Raji (cell line): ENCODE data around the gene DSTN.

Experiments used
- POLR2A ChIP-seq: IDR thresholded peaks from 2 replicates; pipeline ENCODE4 v1.6.1; 2011; ENCODE audit warnings: low read depth, low read length, control low read depth; ENCODE audit not compliant: insufficient read depth

The DSTN gene

DNA sequence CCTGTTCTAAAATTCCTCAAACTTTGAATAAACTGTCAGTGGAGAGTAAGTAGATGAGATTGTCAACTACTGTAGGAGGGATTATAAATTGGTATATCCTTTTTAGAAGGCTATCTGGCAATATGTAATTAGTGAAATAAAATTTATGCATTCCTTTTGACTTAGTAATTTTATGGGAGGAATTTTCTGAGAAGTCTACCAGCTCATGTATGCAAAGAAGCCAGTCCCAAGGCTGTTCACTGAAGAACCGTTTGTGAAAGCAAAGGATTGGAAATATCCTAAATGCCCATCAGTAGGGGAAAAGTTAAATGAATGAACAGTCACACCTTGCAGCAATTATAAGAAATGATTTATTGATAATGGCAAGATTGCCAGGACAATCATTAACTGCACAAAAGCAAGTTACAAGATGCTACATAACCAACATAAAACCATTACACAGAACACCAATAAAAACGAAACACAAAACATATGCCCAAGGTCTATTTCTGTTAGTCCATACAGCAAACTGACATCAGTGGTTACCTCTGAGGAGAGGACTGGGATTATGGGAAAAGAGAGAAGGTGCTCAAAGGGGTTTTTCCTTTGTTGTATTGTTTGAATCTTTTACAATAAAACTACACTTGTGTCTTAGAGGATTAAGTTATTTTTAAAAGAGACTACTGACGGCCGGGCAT lies 4.6 kb upstream of the DSTN start:
- no peak for TF ChIP-seq POLR2A

DNA sequence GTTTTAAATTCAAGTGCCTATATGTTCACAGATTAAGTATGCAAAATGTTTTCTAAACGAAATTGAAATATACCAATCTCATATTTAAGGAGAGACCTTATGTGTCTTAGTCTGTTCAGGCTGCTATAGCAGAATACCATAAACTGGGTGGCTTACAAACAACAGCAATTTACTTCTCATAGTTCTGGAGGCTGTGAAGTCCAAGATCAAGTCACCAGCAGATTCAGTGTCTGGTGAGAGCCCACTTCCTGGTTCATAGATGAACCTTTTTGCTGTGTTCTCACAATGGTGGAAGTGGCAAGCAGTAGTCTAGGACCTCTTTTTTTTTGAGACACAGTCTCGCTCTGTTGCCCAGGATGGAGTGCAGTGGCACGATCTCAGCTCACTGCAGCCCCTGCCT lies 3.5 kb upstream of the DSTN start:
- no peak for TF ChIP-seq POLR2A

DNA sequence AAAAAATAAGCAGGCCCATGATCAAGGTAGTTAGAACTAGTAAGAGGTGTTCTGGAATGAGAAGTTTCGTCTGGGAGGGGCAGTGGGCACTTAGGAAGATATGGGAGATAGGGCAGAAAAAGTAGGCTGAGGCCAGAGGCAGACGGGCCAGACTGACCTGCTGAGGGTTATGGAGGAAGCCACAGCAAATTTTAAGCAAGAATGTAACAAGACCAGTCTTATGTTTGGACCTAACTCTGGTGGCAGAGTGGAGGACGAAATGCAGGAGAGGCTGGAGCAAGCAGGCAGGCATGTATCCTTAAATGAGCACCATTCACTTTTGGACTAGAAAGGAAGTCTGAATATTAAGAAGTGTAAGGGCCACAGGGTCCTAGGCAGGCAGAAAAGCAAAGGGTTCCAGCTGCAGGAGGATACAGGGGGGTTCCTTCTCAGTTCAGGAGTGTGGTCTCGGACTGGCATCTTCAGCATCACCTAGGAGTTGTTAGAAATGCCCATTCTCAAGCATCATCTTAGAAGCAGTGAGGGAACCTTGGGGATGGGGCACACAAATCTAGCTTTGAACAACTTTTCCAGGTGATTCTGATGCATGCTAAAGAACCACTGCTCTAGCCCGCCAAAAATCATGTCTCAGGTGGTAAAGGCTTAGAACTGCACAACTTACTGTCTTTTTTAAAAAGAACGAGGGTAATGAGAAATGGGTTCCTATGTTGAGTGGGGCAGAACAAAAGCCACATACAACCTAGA lies 1.7 kb upstream of the DSTN start:
- TF ChIP-seq POLR2A: no peak

DNA sequence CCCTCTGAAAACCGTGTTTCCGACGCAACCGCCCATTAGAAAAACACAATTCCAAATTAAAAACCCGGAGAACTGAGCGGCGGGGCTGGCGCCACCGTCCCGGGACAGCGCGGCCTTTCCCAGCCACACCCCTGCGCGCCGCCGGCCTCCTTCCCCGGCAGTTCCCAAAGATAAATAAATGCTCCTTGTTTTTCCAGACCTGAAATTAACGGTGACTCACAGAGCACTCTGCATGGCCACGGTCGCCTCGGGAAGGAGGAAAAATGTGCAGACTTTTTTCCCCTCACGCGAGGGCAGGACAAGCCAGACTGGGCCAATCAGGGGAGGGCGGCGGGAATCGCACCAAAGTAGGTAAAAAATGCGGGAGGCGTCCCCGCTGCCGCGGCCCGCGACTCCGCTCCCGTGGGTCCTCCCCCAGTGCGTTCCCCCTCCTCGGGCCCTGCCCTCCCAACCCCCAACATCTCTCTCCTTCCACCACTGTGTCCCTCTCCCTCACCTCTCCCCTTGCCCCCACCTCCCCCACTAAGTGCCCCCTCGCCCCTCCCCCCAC lies 828 bp upstream of the DSTN start:
- TF ChIP-seq POLR2A: no peak

DNA sequence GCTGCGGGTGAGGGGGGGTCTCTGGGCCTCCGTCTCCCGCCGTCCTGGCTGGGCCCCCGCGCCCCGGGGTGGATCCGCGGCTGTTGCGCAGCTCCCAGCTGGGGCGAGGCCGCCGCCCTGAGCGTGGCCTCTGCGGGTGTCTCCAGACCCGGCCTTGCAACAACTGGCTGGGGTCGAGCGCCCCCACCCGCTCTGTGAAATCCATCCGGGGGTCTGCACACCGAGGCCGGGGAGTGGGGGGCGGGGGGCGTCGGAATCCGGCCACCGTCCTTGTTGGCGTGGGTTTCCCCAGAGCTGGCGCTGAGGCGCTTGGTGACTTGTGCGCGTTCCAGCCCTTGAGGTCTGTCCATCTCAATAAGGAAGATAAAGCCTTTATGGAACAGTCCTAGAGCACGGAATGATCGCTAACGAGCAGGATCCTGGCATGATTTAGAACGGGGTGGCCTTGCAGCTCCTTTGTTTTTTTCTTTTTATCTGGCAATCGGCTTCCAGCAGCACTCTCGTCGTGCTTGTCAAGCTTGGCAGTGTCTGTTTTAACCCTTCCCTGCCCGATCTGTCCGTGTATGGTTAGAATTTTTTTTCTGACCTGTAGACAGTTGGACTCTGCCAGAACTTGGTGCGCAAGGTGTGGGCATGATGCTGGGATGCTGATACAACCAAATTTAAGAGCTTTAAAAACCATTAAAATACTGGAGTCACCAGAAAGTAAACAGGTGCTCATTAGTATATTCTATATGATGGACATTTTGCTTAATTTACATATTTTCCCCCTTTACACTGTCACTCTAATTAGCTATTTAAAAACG lies 675 bp downstream of the DSTN start:
- TF ChIP-seq POLR2A: no peak

DNA sequence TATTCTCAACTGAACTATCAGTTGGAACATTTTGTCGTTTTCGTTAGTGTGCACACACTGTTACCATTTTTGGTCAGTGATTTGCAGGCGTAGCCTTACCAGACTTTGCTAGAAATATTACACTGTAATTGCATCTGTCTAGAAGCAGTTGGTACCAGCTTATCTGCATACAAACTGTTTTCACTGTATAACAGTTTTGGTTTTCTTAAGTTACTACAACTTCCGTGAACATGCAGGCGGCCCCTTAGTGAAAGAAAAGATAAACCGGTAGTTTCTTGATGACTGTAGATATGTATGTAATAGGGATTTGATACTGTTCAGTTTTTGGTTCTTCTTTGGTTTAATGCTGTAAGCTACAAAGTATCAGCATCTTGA lies 1.3 kb downstream of the DSTN start:
- no peak for TF ChIP-seq POLR2A

DNA sequence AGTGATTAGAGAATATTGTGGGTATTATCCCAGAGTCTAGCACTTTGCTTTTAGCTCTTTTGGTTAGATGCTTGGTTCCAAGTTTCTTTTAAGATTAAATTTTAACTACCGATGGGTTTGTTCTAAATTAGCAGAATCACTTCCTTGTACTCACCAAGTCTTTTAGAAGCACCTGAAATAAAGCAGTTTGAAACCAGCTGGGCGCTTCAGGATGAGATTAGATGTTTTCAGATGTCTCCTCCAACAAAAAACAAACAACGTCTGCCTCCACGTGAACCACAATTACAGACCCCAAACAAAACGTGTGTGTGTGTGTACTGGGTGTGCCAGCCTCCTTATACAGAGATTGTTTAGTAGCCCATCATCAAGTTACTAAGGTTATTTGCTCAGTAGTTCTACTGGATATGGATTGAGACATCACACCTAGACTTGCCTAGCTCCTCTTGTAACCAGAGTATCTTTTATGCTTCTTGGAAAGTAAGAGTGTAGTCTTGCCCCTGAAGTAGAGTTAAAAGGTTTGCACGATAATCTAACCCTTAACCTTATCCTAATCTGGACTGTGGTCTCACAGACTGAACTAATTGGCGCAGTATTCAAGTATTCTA lies 2.3 kb downstream of the DSTN start:
- TF ChIP-seq POLR2A: no peak

DNA sequence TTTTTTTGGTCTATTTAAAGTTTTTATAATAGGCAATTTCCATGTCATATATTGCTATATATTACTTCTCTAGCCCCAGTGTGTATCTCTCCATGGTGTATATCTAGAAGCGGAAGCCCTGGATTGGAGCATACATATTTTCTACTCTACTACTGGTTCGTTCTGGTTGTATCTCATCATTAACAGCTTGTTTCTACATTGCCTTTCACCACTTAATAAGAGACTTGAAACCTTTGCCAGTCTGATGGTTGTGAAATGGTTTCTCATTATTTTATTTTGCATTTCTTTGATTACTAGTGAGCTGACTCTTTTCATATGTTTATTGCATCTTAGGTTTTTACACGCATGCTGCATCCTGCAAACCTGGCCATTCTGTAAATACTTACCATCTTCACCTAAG lies 3.6 kb downstream of the DSTN start:
- TF ChIP-seq POLR2A: no peak

DNA sequence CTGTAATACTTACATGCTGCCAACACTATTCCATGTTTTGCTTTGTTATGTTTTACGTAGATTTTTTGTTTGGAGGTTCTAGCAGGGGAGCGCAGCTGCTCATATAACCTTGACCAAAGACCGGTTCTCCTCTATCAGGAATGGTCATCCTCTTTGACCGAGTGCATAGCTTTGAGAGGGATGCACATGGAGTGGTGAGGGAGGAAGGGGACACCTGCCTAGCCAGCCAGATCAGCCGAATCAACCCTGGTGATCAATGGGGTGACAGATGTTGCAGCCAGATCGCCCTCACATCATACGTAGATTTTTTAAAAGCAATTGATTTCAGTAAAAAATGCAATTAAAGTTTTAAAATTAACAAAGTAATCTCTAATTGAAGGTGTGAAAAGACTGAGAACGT lies 6.3 kb downstream of the DSTN start:
- TF ChIP-seq POLR2A: no peak

DNA sequence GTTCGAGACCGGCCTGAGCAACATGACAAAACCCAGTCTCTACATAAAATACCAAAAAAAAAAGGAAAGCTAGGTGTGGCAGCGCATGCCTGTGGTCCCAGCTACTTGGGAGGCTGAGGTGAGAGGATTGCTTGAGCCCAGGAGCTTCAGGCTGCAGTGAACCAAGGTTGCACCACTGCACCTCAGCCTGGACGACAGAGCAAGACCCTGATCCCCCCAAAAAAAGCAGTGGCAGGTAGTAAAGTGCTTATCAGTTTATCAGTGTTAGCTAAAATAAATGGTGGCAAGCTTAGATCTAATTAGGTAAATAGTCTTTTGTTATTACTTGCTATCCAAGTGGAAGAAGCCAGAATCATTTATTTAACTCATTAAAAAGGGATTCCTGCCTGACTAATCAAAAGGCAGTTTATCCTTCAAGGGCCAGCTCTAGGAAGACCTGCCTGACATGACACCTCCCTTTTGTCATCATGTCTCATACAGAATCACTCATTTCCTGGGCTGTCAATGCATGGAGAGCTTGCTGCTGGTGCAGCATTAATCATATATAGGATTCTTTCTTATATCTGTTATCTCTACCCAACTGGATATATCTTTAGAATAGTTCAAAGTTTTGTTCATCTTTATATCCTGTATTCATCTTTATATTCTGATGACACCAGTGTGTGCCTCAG lies 9.6 kb downstream of the DSTN start:
- TF ChIP-seq POLR2A: no peak

DNA sequence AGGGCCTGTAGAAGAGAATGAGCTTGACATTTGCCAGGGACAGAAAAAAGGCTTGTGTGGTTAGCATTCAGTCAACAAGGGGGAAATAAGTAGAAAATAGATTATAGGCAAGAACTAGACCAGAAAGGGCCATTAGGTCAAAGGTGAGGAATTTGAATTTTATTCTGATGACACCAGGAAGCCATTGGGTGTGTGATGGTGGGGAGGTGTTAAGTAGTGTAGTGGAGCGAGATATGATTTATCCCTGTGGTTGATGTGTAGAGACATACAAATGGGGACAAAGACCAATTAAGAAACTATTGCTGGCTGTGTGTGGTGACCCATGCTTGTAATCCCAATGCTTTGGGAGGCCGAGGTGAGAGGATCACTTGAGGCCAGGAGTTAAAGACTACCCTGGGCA lies 11.0 kb downstream of the DSTN start:
- no peak for TF ChIP-seq POLR2A

DNA sequence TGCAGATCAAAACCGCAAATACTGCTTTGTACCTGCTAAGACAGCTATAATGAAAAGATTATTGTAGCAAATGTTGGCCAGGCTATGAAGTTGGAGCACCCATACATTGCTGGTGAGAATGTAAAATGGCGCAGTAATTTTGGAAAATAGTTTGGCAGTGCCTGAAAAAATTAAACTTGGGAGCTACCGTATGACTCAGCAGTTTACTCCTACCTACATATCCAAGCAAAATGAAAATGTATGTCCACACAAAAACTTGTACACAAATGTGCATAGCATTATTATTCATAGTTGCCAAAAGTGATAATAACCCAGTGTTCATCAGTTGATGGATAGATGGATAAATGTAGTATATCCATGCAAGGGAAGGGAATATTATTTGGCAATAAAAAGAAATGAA lies 13.3 kb downstream of the DSTN start:
- no peak for TF ChIP-seq POLR2A

DNA sequence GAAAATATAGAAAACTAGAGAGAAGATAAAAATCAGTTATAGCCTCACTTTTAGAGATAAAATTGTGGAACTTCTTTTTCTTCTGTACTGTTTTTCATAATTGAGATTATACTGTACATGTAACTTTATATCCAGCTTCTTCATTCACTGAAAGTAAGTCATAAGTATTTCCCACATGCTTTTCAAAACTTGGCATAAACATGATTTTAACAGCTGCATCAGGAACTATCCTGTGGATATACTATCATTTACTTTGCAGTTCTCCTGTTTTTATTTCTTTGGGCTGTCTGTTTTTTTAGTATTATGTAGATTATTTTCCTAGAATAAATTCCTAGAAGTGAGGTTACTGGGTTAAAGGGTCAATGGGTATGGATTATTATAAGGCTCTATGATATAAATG lies 14.8 kb downstream of the DSTN start:
- TF ChIP-seq POLR2A: no peak

DNA sequence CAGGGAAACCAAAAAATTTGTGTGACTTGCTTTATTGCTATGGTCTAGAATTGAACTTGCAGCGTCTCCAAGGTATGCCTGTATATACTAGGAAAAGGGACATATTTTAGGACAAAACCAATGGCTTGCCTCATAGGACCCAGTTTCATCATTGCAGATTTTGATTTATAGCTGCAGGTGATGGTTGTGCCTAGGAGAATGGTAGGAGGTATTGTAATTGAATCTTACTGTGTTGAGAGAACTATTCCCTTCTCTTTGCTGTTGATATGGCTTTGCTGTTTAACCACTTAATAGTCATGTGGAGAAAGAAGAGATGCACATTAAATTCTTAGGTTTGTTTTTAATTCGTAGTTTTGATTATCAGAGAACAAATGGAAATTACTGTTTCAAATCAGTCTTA lies 16.4 kb downstream of the DSTN start:
- TF ChIP-seq POLR2A: no peak

DNA sequence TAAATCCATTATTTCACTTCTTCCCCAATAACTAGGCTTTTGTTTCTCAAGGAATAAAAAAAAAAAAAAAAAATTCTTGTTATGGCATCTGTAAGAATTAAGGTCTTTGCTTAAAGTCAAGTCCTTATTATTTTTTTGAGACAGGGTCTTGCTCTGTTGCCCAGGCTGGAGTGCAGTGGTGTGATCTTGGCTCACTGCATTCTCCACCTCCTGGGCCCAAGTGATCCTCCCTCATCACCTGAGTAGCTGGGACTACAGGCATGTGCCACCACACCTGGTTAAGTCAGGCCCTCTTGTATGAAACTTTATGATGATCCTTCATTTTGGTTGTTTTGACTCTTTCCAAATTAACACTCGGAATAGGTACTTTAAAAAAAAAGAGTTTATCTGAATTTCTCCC lies 17.3 kb downstream of the DSTN start:
- TF ChIP-seq POLR2A: no peak
